Ishikawa (cell line): ENCODE measurements around the gene UBALD2.

Experiments
- EP300 ChIP-seq: IDR thresholded peaks from 2 replicates; pipeline ENCODE4 v1.6.1; 2012; ENCODE audit warnings: borderline replicate concordance
- RAD21 ChIP-seq: IDR thresholded peaks from 2 replicates; pipeline ENCODE4 v1.6.1; 2012; ENCODE audit warnings: low read depth
- TAF1 ChIP-seq: IDR thresholded peaks from 2 replicates; pipeline ENCODE4 v1.6.1; 2012; ENCODE audit warnings: low read depth, mild to moderate bottlenecking
- USF1 ChIP-seq: IDR thresholded peaks from 2 replicates; pipeline ENCODE4 v1.6.1; 2012
- TF ChIP-seq, protein P1 (sequence below): IDR thresholded peaks from 2 replicates; pipeline ENCODE4 v1.6.1; 2012

DNA sequence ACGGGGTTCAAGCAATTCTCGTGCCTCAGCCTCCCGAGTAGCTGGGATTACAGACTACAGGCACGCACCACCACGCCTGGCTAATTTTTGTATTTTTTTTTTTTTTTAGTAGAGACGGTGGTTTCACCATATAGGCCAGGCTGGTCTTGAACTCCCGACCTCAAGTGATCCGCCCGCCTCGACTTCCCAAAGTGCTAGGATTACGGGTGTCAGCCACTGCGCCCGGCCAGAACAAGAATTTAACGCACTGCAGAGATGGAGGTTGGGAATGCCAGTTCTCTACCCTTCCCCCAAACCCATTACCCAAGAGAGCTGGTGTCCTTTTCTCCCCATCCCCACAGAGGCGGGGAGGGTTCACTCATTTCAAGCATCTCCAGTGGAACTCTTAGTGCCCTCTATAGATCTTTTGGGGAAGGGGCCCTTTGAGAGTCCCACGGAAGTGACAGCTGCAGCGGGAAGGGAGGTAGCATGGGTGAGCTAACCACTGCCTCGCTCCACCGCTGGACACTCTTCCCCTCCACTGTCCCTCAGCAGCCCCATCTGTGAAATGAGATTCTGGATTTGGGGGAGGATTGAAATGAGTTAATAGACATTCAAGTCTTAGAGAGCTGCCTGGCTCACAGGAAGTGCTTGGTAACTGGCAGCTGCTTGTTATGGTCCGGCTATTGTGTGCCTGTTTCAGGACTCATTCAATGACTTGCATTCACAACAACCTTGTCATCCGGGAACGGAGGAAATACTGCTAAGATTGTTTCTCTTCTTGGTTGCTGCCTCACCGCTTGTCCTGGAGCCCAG lies 3.5 kb upstream of the UBALD2 start:
- TF ChIP-seq USF1: no peak
- no peak for TF ChIP-seq EP300
- TF ChIP-seq TAF1: no peak
- no peak for TF ChIP-seq RAD21
- TF ChIP-seq, protein P1, sequence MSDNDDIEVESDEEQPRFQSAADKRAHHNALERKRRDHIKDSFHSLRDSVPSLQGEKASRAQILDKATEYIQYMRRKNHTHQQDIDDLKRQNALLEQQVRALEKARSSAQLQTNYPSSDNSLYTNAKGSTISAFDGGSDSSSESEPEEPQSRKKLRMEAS: no peak
